Posterior cingulate gyrus (tissue), 11 donors: Measurements from ENCODE around the gene FOXK1.
A peak's percentile ranks its signal among the peaks of the same experiment; 100 is the strongest.

Experiments used
- DNase-seq, 10 donors: peaks; one replicate each; pipeline versions ENCODE4 v3.0.0 to v3.0.0-alpha.2; 2020 to 2021; ENCODE audit warnings: mixed read lengths in 3 of 10
- intact Hi-C: fragments of 100-400 bp; cut with DNase I; formaldehyde crosslinking; loops from one replicate; pipeline ENCODE4 v1.15.1; 2023

The FOXK1 gene

DNA sequence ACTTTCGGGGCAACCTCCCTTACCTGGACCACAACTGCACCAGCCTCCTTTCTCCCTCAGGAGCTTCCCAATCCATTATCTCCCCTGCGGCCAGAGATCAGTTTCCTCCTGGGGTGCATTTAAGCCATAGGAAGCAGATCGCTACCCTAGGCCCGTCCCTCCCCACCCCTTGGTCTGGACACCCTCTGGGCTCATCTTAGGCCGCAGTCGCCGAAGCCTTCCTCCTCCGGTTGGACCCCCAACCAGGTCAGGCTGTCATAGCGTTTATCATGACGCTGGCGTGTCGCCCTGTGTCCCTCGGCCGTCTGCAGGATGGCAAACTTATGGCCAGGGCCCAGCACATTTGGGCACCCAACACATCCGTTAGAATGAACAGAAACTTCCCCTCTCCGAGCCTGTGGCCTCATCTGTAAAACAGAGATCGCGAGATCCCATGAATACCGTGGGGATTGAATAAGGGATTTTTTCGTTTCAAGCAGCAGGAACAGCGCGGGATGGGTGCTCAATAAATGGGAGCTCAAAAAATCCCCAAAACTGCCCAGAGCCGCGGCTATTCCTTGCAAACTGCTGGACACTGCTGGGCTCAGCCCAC, 92.7 kb downstream of the FOXK1 start:
- intact Hi-C loops = loop anchor here (1.0 to 10.0 kb wide), 2 partner anchors 133 to 1470 kb away; partner anchors contain the start of gene SDK1
- DNase-seq = peak in 2 of 10 donors; percentile 69 to 88

GRCh38 chr7:4775250-4775847, 93.3 kb downstream of the FOXK1 start, which contains the start of gene AP5Z1:
AP5Z1 (plus strand) TSS chr7:4775623; CDS start chr7:4775716, 93 bp downstream.
- peak; percentile 96 to 100 (median 98) for DNase-seq
- intact Hi-C loops = loop anchor here (1.0 to 10.0 kb wide), 2 partner anchors 134 to 1471 kb away; partner anchors contain the start of gene SDK1

GRCh38 chr7:4775848-4776623, 93.9 kb downstream of the FOXK1 start:
- DNase-seq = peak in 1 of 10 donors; percentile 43

DNA sequence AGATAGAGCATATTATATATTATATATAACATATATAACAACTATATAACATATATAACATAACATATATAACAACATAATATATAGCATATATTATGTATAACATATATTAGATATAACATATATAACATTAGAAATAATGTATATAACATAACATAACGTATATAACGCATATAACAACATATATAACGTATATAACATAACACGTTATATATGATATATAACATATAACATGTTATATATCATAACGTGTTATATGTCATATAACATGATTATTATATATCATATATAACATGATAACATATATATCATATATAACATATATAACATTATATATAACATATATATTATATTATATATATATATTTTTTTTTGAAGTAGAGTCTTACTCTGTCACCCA, 97.0 kb downstream of the FOXK1 start:
- intact Hi-C loops = loop anchor here (10.0 kb wide), 1 partner anchor 1474 kb away; the partner anchor contains the start of gene SDK1
- DNase-seq = no peak

More at GRCh38 chr7:4775848-4776623, 93.9 kb downstream of the FOXK1 start:
- intact Hi-C loops = loop anchor here (1.0 to 10.0 kb wide), 2 partner anchors 135 to 1471 kb away; partner anchors contain the start of gene SDK1

- DNase-seq = no peak
- intact Hi-C loops = no loop called here
These were observed 99.4 kb downstream of the FOXK1 start for GRCh38 chr7:4781366-4782069.

- no peak for DNase-seq
- intact Hi-C loops = no loop called here
These were observed 100.5 kb downstream of the FOXK1 start for GRCh38 chr7:4782333-4783291.

- intact Hi-C loops = no loop called here
- DNase-seq = no peak
These were observed 101.2 kb downstream of the FOXK1 start for GRCh38 chr7:4783292-4783652.

- peak in 2 of 10 donors; percentile 90 to 91 for DNase-seq
- intact Hi-C loops = no loop called here
These were observed 101.8 kb downstream of the FOXK1 start for GRCh38 chr7:4783762-4784351.

- DNase-seq = no peak
- intact Hi-C loops = no loop called here
These were observed 102.7 kb downstream of the FOXK1 start for GRCh38 chr7:4784799-4785198.

DNA sequence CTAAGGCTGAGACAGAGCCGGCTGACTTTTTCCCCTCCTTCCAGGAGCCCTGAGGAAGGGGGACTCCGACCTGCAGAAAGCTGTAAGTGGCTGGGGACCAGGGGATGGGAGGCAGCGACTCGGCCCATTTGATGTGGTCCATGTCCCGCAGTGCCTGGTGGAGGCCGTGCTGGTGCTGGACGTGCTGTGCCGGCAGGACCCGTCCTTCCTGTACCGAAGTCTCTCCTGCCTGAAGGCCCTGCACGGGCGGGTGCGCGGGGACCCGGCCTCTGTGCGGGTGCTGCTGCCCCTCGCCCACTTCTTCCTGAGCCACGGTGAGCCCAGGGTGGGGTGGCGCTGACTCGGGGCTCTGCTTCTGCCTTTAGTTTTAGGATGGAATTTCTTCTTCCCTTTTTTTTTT, 103.3 kb downstream of the FOXK1 start:
- DNase-seq = no peak
- intact Hi-C loops = no loop called here

DNA sequence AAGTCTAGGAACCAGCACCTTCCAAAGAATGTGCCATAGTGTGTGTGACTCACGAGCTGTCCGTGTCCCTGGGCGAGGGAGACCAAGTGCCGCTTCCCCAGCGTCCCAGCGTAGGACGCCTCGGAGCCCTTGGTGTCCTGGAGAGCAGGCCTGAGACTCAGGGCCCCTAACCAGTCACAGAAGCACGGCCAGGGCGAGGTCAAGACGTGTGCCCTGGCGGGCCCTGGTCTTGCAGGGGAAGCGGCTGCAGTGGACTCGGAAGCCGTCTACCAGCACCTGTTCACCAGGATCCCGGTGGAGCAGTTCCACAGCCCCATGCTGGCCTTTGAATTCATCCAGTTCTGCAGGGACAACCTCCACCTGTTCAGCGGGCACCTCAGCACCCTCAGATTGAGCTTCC, 103.9 kb downstream of the FOXK1 start:
- intact Hi-C loops = no loop called here
- DNase-seq = no peak

DNA sequence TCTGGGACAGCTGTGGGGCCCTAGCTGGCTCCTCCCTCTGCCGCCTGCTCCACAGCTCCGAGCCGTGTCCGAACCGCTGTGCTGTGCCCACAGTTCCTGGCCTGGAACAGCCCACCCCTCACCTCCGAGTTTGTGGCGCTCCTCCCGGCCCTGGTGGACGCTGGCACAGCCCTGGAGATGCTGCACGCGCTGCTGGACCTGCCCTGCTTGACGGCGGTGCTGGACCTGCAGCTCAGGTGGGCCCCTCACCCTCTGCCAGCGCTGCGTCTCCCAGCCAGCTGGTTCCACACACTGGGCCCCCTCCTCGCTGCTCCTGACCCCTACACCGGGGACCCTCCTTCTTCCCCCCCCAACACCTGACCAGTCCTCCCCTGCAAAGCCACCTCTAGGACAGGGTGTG, 105.4 kb downstream of the FOXK1 start:
- DNase-seq = no peak

GRCh38 chr7:4787947-4788626, 106.0 kb downstream of the FOXK1 start:
- DNase-seq = no peak
- intact Hi-C loops = no loop called here

More for the DNA sequence above, 105.4 kb downstream of the FOXK1 start:
- intact Hi-C loops = no loop called here

DNA sequence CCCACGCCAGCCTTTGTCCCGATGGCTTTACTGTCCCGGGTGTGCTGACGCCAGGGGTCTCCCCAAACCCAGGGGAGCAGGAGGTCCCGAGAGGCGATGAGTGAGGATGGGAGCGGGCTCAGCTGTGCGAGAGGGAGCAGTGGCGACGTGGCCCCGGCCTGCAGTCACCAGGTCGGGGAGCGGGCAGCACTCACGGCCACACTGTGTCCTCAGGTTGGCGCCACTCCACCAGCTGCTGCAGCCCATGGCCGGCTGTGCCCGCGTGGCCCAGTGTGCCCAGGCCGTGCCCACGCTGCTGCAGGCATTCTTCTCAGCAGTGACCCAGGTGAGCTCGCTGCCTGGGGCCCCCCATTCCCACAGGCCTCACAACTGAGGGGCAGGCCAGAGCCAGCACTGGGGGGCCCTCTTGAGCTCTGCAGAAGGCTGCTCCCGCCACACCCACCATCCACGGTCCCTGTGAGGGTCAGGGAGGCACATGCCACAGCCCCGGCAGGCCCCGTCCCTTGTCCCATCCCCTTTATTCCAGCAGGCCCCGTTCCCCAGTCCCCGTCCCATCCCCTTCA, 106.6 kb downstream of the FOXK1 start:
- intact Hi-C loops = no loop called here
- no peak for DNase-seq

DNA sequence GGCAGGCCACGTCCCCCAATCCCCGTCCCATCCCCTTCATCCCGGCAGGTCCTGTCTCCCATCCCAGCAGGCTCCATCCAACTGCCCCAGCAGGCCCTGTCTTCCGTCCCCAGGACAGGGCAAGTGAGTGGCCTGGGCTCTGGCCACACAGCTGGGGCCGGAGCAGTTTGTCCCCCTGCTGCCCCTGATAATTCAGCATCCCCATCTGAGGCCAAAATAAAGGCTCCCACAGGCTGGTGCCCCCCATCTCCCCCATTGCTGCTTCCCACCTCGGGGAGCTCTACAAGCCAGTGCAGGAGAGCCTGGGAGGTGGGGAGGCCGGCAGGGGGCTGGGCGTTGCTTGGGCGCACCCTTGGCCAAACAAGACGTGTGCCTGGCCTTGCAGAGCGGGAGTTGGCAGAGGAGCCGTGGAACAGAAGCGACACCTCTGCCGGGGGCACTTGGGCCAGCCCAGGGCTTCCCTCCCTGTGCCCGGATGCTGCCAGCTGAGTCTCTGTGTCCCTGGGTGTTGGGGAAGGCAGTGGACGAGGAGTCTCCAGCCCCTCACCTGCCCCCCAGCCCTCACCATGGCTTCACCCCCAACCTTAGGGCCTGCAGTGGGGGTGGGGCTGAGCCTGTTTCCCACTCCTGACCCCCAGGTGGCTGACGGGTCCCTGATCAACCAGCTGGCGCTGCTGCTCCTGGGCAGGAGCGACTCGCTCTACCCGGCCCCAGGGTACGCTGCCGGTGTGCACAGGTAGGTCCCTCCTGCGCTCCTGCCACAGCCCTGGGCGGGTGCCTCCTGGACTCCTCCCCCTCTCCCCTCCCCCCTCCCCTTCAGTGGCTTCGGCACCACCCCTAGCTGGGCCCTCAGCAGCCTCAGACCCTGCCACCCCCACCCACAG, 107.3 kb downstream of the FOXK1 start:
- intact Hi-C loops = no loop called here
- peak in 1 of 10 donors; percentile 59 for DNase-seq

DNA sequence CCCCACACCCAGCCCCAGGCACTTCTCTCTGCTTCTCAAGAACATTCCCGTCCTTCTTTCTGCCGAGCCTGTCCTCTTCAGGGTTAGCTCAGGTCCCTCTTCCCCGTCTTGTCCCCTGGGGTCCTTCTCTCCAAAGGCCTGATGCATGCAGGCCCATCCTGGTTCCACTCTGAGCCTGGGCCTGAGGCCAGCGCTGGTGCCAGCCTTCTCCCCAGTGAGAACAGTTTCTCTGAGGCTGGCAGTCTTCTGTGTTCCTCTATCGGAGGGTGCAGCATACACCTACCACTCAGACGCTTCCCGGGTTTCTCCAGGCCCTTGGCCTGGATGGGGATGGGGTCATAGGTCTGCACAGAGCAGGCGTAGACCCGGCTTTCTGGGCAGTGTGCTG, 108.0 kb downstream of the FOXK1 start:
- DNase-seq = peak in 1 of 10 donors; percentile 67
- intact Hi-C loops = no loop called here

- peak in 2 of 10 donors; percentile 45 to 75 for DNase-seq
- intact Hi-C loops = no loop called here
These were observed 108.5 kb downstream of the FOXK1 start for GRCh38 chr7:4790516-4790991.
